SH-SY5Y (cell line): ENCODE data around the gene REG3G.

Source experiments
- GATA2 ChIP-seq: IDR thresholded peaks from 2 replicates; pipeline ENCODE4 v1.6.1; 2011; ENCODE audit warnings: mild to moderate bottlenecking, low read depth, low read length
- GATA3 ChIP-seq: IDR thresholded peaks from 2 replicates; pipeline ENCODE4 v1.6.1; 2011; ENCODE audit warnings: low read depth, mild to moderate bottlenecking, low read length, moderate library complexity

DNA sequence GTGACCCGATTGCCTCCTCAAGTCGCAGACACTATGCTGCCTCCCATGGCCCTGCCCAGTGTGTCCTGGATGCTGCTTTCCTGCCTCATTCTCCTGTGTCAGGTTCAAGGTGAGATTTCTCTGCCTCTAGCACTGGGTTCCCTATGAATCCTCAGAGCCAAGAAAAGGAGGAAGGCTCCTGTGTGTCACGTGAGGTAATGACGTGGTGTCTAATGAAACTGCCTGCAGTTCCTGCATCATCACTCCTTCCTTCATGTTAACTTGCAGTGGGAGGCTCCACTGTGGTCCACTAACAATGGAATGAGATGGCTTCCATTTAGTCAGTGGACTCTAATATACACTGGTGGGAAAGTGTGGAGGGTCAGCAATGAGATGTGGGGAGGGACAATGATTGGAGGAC lies 559 bp downstream of the REG3G start:
- TF ChIP-seq GATA2: no peak
- no peak for TF ChIP-seq GATA3
